HG02571 (cell line): ENCODE results near the gene CCER1.

Source experiments
- ATAC-seq: cut with Tn5 transposase; IDR thresholded peaks from one replicate; pipeline ENCODE4 v1.9.1; 2021; ENCODE audit warnings: mild to moderate bottlenecking, moderate library complexity; ENCODE audit not compliant: unreplicated experiment

Gene CCER1

DNA sequence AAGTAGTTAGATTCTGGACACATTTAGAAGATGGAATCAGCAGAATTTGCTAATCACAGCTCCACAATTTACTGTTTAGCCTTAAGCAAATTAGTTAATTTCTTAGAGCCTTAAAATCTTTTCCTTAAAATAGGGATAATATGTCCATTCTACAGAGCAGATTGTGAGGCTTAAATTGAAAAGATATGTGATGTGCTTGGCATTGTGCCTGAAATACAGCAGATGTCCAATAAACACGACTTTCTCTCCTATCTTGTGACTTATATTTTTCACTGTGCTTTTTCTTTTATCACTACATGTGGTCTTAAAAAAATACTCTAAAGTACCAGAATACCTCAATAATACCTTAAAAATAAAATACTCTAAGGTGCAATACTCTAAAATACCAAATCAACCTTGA lies 30.6 kb downstream of the CCER1 start:
- no peak for ATAC-seq

DNA sequence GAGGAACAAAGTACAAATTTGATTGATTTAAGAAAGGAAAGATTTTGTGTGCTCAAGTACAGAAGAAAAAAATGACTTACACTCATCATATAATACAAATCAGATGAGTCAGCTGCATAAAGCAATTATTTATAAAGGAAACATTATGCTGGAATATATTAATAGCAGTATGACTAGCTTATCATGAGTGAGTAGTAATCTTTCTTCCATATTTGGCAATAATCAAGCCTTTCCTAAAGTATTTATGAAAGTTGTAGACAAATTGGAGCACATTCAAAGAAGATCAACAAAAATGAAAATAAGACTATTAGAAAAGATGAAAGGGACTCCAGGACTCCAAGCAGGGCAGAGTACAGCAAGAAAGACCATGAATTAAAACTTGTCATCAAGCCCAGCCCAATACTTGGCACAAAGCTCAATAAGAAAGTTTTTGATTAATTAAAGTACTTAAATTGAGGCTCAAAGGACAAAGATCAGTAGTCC lies 32.8 kb downstream of the CCER1 start:
- ATAC-seq = no peak

GRCh38 chr12:90921536-90921935 lies 33.4 kb downstream of the CCER1 start:
- no peak for ATAC-seq

DNA sequence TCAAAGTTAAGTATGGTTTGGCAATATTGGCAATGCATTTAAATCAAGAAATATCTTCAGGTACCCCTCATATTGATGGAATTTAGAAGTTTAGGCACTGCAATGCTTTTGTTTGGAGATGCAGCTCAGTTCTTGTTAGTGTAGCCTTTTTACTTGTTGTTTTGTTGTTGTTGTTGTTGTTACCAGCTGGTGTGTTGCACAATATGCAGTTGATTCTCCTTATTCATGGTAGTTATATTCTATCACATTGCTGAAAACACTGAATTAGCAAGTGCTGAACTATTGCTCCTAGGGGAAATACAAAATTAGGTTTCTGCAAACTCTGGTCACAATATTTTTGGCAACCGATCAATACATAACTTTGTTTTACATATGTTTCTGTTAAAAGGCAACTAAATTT lies 34.8 kb downstream of the CCER1 start:
- ATAC-seq = no peak

GRCh38 chr12:90917431-90917830 lies 37.5 kb downstream of the CCER1 start:
- no peak for ATAC-seq

DNA sequence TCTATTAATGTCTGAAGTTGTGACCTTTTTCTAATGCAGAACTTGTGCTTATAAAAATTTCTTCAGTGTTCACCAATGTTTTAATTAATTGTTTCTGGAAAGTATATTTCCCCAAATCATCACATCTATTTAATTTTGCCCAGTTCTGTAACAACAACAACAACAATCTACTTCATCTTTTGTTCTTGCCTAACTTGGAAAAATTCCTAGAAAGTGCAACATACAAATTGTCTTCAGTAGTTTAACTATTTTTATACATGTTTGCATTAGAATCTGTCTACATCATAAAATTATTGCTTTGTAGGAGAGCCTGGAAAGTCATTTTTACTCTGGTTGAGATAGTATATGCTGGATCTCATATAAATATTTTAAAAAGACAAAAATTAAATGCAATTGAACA lies 38.5 kb downstream of the CCER1 start:
- no peak for ATAC-seq

DNA sequence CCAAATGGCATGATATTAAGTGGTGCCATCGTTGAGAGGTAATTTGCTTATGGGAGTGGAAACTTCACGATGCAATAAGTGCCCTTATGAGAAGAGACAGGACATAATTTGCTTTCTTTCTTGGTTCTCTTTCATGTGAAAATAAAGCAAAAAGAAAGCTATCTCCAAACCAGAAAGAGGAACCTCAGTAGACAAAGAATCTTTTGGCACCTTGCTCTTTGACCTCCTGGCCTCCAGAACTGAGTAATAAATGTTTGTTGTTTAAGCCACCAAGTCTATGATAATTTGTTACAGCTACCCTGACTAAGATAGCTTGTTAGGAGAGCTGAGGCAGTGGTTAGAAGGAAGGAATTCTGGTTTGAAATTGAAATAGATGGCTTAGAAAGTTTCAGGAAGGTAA lies 39.6 kb downstream of the CCER1 start:
- no peak for ATAC-seq

- ATAC-seq = no peak
Measured at GRCh38 chr12:90910958-90911357, 44.0 kb downstream of the CCER1 start.

- no peak for ATAC-seq
Measured at GRCh38 chr12:90909069-90909770, 45.8 kb downstream of the CCER1 start.

DNA sequence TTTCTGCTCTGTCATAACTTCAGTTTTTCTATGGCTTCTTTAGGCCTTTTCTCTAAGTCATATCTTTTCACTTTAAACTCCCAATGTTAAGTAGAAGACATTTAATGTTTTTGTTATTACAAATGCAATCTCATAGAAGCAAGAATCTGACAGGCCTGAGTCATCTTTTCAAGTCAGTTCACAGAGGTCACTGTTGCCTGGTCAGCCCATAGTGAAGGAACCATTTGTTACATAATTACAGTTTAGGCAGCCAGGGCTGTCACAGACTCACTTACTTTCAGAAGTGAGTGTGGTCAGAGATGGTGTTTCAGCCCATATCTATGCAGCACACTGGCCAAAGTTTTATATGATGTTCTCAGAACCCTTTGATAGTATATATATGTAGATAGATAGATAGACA lies 46.5 kb downstream of the CCER1 start:
- no peak for ATAC-seq

DNA sequence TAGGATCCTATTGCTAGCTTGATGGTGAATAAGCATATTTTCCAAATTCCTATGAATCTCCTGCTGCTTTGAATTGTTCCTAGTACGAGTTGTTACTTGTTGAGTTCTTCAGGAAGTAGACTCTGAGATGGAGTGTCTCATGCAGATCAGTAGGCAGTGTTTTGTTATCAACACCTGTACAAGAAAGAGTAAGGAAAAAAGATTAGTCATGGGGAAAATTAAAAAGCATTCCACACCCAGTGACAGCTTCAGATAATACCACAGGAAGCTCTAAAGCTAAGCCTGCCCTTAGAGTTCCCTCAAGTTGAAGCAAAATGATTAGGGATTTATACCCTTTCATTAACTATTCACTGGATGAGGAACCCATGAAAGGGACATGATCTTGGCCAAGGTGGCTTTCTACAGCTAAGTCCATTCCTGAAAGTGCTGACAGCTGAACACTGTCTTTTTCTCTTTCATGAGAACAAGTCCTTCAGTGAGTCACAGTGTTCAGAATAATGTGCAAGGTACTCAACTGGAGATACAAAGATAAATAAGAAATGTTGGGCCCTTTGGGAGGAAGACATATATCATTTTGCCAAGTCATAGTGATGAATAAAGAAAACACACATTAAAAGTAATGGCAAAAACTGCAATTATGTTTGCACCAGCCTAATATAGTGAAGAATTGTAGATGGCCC lies 49.1 kb downstream of the CCER1 start:
- ATAC-seq = no peak

- no peak for ATAC-seq
Measured at GRCh38 chr12:90902596-90902995, 52.4 kb downstream of the CCER1 start.
